AG09319 (cell line): Measurements from ENCODE around the gene FBXO44.

Experiments used
- DNase-seq: peaks from one replicate; pipeline ENCODE4 v3.0.0-alpha.2; 2010; ENCODE audit warnings: low read depth; ENCODE audit errors: extremely low read depth
- TF ChIP-seq, protein P1 (sequence below): IDR thresholded peaks from 2 replicates; pipeline ENCODE4 v1.5.1; 2011; ENCODE audit warnings: low read depth, mild to moderate bottlenecking, inconsistent platforms, low read length, moderate library complexity

The FBXO44 gene

DNA sequence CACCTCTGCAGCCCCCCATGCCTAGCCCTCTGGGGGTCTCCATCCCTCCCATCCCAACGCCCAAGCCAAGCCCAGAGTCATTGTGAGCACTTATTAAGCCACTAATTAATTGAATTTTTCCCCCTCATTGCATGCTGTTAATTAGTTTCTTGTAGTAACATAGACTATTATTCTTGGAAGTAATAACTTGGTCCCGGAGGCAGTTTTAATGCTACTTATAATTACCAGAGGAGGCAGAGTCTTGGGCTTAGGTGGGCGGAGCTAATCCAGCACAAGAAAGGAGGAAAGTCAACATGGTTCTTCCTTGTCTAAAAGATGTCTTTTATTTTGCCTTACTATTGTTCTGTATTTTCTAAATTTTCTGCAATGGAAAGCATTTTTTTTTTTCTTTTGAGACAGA, 28.1 kb upstream of the FBXO44 start:
- TF ChIP-seq, protein P1, sequence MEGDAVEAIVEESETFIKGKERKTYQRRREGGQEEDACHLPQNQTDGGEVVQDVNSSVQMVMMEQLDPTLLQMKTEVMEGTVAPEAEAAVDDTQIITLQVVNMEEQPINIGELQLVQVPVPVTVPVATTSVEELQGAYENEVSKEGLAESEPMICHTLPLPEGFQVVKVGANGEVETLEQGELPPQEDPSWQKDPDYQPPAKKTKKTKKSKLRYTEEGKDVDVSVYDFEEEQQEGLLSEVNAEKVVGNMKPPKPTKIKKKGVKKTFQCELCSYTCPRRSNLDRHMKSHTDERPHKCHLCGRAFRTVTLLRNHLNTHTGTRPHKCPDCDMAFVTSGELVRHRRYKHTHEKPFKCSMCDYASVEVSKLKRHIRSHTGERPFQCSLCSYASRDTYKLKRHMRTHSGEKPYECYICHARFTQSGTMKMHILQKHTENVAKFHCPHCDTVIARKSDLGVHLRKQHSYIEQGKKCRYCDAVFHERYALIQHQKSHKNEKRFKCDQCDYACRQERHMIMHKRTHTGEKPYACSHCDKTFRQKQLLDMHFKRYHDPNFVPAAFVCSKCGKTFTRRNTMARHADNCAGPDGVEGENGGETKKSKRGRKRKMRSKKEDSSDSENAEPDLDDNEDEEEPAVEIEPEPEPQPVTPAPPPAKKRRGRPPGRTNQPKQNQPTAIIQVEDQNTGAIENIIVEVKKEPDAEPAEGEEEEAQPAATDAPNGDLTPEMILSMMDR = no peak
- DNase-seq = no peak

GRCh38 chr1:11628767-11629166, 25.9 kb upstream of the FBXO44 start:
- DNase-seq = no peak
- TF ChIP-seq, protein P1 = no peak

GRCh38 chr1:11629184-11630016, 25.3 kb upstream of the FBXO44 start:
- TF ChIP-seq, protein P1 = no peak

DNA sequence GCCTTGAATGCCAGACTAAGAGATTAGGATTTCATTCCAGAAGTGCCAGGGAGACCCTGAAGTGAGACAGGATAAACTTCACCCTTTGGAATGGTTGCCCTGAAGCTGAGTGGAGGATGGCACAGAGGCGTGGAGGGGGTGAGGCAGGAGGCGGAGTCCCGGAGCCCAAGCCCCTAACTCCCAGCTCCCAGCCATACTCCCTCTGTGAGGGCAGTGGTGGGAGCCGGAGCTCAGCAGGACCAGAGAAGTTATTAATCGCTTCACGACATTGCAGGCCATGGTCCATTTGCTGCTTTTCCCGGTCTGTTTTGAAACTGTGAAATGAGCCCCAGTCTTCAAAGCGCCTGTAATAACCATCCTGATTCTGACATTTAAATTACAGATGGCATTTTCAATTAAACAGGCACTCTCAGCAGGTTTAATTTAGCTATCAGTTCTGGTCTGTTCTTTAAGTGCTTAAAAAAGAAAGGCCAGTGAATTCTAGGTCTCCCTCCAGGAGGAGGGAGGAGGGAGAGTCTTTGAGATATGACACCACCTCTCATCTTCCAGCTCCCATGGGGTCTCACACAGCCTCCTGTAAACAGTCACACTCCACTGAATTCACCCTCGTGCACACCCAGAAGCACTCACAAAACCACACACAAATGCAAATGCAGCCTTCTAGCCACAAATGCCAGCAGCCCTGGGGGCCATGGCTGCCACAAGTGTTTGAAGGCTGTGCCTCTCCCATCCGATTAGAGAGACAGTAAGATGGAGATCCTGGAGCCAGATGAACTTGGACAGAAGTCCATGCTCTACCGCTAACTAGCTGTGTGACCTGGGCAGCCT, 20.1 kb upstream of the FBXO44 start:
- TF ChIP-seq, protein P1 = no peak
- no peak for DNase-seq

More at GRCh38 chr1:11629184-11630016, 25.3 kb upstream of the FBXO44 start:
- no peak for DNase-seq

DNA sequence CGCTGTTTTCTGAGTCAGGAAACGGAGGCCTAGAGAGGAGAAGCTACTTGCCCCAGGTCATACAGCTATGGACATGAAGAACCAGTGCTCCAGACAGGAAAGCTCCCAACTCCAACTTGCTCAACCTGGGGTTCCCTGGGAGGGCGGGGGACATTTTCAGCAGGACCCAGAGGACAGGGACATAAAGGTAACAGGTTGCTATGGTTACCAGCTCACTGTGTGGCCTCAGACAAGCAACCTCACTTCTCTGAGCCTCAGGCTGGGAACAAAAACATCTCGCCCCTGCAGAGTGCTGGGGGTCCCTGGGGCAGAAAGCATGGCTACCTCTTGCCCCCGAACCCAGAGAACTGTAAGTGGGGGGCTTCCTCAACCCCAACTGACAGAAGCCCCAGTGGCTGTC, 16.6 kb upstream of the FBXO44 start:
- TF ChIP-seq, protein P1 = no peak
- no peak for DNase-seq

GRCh38 chr1:11639372-11639771, 15.3 kb upstream of the FBXO44 start:
- TF ChIP-seq, protein P1 = no peak
- DNase-seq = no peak

DNA sequence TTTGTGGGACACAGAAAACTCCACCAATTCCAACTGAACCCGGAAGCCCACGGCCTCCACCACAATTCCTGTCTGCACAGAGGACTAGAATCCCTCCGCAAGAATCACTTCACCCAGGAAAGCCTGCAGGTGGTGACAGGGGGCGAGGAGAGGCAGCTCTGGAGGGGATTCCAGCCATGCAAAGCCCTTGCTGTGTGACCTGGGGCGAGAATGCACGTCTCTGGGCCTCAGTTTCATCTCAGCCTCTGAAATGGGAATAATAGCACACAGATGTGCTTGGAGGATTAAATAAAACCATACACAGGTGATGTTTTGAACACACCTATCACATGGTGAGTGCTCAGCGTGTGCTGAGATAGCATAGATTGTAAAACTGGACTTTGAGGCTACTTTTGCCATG, 14.6 kb upstream of the FBXO44 start:
- no peak for DNase-seq
- TF ChIP-seq, protein P1 = no peak
